LNCaP clone FGC (cell line): ENCODE measurements around the gene TMEM81.

Experiments
- DNase-seq: peaks from one replicate; pipeline ENCODE4 v3.0.0-alpha.2; 2011; ENCODE audit warnings: low read depth
- H3K4me3 ChIP-seq: 2 replicates; pipeline ENCODE4 v1.5.1; 2011; ENCODE audit warnings: mild to moderate bottlenecking, low read depth, low read length, control low read depth
- TF ChIP-seq, protein P1 (sequence below): IDR thresholded peaks from 2 replicates; pipeline ENCODE4 v1.5.1; 2012; ENCODE audit warnings: mild to moderate bottlenecking; ENCODE audit not compliant: control insufficient read depth, insufficient read depth; ENCODE audit errors: extremely low read depth

TMEM81 gene

DNA sequence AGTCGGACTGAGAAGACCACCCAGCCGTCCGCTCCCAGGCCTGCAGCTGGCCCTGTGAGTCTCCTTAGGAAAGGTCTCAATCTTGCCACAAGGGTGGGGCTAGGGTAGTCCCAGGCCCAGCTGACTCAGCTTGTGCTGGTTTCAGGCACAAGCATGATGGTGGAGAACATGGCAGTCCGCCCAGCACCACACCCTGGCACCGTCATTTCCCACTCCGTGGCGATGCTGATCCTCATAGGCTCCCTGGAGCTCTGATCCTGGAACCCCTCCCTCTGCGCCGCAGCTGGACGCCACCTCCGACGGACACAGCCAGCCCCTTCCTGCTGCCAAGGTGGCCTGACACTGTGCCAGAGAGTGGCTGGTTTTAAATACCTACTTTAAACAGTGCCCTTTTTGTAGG is 10.7 kb downstream of the TMEM81 start:
- no peak for DNase-seq
- no peak overlapping the region for H3K4me3 ChIP-seq
- TF ChIP-seq, protein P1, sequence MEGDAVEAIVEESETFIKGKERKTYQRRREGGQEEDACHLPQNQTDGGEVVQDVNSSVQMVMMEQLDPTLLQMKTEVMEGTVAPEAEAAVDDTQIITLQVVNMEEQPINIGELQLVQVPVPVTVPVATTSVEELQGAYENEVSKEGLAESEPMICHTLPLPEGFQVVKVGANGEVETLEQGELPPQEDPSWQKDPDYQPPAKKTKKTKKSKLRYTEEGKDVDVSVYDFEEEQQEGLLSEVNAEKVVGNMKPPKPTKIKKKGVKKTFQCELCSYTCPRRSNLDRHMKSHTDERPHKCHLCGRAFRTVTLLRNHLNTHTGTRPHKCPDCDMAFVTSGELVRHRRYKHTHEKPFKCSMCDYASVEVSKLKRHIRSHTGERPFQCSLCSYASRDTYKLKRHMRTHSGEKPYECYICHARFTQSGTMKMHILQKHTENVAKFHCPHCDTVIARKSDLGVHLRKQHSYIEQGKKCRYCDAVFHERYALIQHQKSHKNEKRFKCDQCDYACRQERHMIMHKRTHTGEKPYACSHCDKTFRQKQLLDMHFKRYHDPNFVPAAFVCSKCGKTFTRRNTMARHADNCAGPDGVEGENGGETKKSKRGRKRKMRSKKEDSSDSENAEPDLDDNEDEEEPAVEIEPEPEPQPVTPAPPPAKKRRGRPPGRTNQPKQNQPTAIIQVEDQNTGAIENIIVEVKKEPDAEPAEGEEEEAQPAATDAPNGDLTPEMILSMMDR = no peak

GRCh38 chr1:205072881-205073280 is 11.4 kb downstream of the TMEM81 start:
- DNase-seq = no peak
- no peak overlapping the region for H3K4me3 ChIP-seq
- TF ChIP-seq, protein P1 = no peak

DNA sequence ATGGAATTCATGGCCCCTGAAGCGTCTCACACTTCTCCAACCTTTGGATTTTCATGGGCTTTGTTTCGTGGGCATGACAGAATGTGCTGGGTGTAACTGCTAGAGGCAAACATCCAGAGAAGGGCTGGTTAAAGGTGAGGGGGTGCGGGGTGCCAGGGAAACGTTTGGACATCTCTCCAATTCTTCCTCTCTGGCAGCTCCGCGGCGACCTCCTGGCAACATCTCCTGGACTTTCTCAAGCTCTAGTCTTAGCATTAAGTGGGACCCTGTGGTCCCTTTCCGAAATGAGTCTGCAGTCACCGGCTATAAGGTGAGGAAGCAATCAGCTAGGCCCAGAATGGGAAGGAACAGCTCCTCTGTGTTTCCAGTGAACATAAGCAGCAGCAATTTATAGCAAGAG is 12.0 kb downstream of the TMEM81 start:
- TF ChIP-seq, protein P1 = no peak
- DNase-seq = no peak
- no peak overlapping the region for H3K4me3 ChIP-seq

DNA sequence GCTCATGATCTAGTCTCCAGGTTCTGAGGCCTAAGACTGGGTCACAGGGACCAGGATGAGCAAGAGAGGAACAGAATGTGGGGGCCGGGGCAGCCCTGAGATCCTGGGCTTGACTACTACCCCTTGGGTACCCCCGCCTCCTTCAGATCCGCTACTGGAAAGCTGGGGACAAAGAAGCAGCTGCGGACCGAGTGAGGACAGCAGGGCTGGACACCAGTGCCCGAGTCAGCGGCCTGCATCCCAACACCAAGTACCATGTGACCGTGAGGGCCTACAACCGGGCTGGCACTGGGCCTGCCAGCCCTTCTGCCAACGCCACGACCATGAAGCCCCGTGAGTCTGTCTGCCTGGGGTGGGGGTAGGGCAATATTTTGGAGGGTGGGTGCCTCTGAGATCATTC is 12.5 kb downstream of the TMEM81 start:
- TF ChIP-seq, protein P1 = no peak
- no peak for DNase-seq
- no peak overlapping the region for H3K4me3 ChIP-seq

- no peak for DNase-seq
Observed at GRCh38 chr1:205071028-205071409, 13.2 kb downstream of the TMEM81 start.

DNA sequence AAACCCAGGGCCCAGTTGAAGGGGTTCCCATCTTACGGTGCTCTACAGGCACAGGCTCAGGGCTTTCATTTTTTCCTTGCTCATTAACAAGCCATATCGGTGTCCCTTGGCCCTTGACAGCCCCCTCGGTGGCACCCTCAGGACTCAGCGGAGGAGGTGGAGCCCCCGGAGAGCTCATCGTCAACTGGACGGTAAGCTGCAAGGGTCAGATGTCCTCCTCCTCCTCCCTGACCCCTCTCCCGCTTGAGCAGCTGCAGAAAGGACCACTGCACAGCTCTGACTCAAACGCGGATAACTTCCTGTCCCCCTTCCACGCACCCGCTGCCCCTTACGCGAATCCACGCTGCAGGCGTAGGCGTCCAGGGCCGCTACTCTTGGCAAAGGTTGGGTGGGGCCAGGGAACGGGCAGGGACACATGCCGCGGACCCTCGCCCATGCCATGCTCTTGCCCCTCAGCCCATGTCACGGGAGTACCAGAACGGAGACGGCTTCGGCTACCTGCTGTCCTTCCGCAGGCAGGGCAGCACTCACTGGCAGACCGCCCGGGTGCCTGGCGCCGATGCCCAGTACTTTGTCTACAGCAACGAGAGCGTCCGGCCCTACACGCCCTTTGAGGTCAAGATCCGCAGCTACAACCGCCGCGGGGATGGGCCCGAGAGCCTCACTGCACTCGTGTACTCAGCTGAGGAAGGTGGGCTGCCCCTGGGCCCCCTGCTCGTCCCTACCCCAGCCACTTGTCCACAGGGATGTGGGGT is 14.7 kb downstream of the TMEM81 start:
- no peak overlapping the region for H3K4me3 ChIP-seq
- TF ChIP-seq, protein P1 = no peak
- no peak for DNase-seq

More at GRCh38 chr1:205071028-205071409, 13.2 kb downstream of the TMEM81 start:
- TF ChIP-seq, protein P1 = no peak
- no peak overlapping the region for H3K4me3 ChIP-seq
